GM19463 (cell line): ENCODE results near the gene ZPLD1.

Experiments used
- ATAC-seq: cut with Tn5 transposase; IDR thresholded peaks from one replicate; pipeline ENCODE4 v1.9.1; 2021; ENCODE audit warnings: mild to moderate bottlenecking, moderate library complexity; ENCODE audit not compliant: unreplicated experiment

Gene ZPLD1

GRCh38 chr3:102464261-102464660 lies 29.4 kb downstream of the ZPLD1 start:
- ATAC-seq = no peak

- ATAC-seq = no peak
Observed at GRCh38 chr3:102466001-102466400, 31.2 kb downstream of the ZPLD1 start.

- ATAC-seq = no peak
Observed at GRCh38 chr3:102470066-102470465, 35.3 kb downstream of the ZPLD1 start.

GRCh38 chr3:102471001-102471400 lies 36.2 kb downstream of the ZPLD1 start:
- no peak for ATAC-seq

- ATAC-seq = no peak
Observed at GRCh38 chr3:102471491-102471890, 36.7 kb downstream of the ZPLD1 start.

GRCh38 chr3:102473648-102474047 lies 38.8 kb downstream of the ZPLD1 start:
- no peak for ATAC-seq

GRCh38 chr3:102474207-102474606 lies 39.4 kb downstream of the ZPLD1 start:
- ATAC-seq = no peak

GRCh38 chr3:102476198-102476597 lies 41.4 kb downstream of the ZPLD1 start:
- no peak for ATAC-seq

GRCh38 chr3:102478160-102478559 lies 43.3 kb downstream of the ZPLD1 start:
- ATAC-seq = no peak

- no peak for ATAC-seq
Observed at GRCh38 chr3:102480139-102480538, 45.3 kb downstream of the ZPLD1 start.

- no peak for ATAC-seq
Observed at GRCh38 chr3:102481050-102481449, 46.2 kb downstream of the ZPLD1 start.

GRCh38 chr3:102483556-102483955 lies 48.7 kb downstream of the ZPLD1 start:
- ATAC-seq = no peak

- no peak for ATAC-seq
Observed at GRCh38 chr3:102484363-102484762, 49.5 kb downstream of the ZPLD1 start.

GRCh38 chr3:102485701-102486100 lies 50.9 kb downstream of the ZPLD1 start:
- no peak for ATAC-seq

GRCh38 chr3:102488331-102488730 lies 53.5 kb downstream of the ZPLD1 start:
- ATAC-seq = no peak

GRCh38 chr3:102492300-102492699 lies 57.5 kb downstream of the ZPLD1 start:
- no peak for ATAC-seq

GRCh38 chr3:102497571-102497970 lies 62.8 kb downstream of the ZPLD1 start:
- ATAC-seq = no peak

GRCh38 chr3:102505542-102505941 lies 70.7 kb downstream of the ZPLD1 start:
- no peak for ATAC-seq

GRCh38 chr3:102510663-102511062 lies 75.8 kb downstream of the ZPLD1 start:
- no peak for ATAC-seq

- no peak for ATAC-seq
Observed at GRCh38 chr3:102511168-102511567, 76.4 kb downstream of the ZPLD1 start.

- no peak for ATAC-seq
Observed at GRCh38 chr3:102511639-102512038, 76.8 kb downstream of the ZPLD1 start.

GRCh38 chr3:102512734-102513504 lies 78.1 kb downstream of the ZPLD1 start:
- no peak for ATAC-seq

- ATAC-seq = no peak
Observed at GRCh38 chr3:102514241-102514640, 79.4 kb downstream of the ZPLD1 start.
